GM21529 (cell line): ENCODE data around the gene ZC3H4.
"Not testable (repeated sequence)": the region's sequence is repeated elsewhere in the genome, so short reads cannot be mapped to it uniquely, and the experiment has no call there.

Experiments
- ATAC-seq: cut with Tn5 transposase; IDR thresholded peaks from one replicate; pipeline ENCODE4 v1.9.1; 2021; ENCODE audit not compliant: unreplicated experiment

ZC3H4 gene

GRCh38 chr19:47086280-47086679, 27.3 kb downstream of the ZC3H4 start:
- ATAC-seq, result no peak

GRCh38 chr19:47084879-47085439, 28.6 kb downstream of the ZC3H4 start:
- ATAC-seq, result no peak

DNA sequence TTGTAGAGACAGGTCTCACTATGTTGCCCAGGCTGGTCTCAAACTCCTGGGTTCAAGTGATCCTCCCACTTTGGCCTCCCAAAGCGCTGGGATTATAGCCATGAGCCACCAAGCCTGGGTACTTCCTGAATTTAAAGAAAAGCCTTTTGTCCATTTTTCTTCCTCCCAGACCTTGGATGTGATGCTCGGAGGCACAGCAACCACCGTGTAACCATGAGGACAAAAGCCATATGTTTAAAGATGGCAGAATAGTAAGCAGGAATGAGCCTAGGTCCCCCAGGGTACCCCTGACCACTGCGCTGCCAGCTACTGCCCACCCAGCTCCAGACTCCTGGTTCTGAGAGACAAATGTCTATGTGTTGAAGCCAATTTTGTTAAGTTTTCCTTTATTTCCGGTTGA, 31.1 kb downstream of the ZC3H4 start:
- ATAC-seq, result no peak

- ATAC-seq, result no peak
Observed at GRCh38 chr19:47081095-47081494, 32.5 kb downstream of the ZC3H4 start.

DNA sequence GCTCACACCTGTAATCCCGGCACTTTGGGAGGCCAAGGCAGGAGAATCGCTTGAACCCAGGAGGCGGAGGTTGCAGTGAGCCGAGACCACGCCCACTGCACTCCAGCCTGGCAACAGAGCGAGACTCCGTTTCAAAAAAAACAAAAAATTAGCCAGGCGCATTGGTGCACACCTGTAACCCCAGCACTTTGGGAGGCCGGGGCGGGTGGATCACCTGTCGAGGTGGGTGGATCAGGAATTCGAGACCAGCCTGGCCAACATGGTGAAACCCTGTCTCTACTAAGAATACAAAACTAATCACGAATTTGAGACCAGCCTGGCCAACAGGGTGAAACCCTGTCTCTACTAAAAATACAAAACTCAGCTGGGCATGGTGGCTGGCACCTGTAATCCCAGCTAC, 35.2 kb downstream of the ZC3H4 start:
- ATAC-seq, result not testable (repeated sequence)

- ATAC-seq, result no peak
Observed at GRCh38 chr19:47075941-47076340, 37.6 kb downstream of the ZC3H4 start.

- no peak for ATAC-seq
Observed at GRCh38 chr19:47075179-47075810, 38.3 kb downstream of the ZC3H4 start.

- no peak for ATAC-seq
Observed at GRCh38 chr19:47074621-47075020, 39.0 kb downstream of the ZC3H4 start.

DNA sequence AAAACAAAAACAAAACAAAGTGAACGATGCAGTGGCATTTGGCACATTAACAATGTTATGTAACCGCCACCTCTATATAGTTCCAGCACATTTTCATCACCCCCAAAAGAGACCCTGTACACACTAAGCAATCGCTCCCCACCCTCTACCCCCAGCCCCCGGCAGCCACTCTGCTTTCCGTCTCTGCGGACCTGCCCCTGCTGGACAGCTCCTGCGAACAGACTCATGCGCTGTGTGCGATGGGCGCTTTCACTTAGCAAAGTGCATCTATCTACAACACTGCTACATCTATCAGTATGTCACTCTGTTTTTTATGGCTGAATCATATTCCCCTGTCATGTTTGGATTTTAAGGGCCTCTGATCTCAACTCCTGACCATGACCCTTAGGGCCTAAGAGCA, 40.0 kb downstream of the ZC3H4 start:
- no peak for ATAC-seq

DNA sequence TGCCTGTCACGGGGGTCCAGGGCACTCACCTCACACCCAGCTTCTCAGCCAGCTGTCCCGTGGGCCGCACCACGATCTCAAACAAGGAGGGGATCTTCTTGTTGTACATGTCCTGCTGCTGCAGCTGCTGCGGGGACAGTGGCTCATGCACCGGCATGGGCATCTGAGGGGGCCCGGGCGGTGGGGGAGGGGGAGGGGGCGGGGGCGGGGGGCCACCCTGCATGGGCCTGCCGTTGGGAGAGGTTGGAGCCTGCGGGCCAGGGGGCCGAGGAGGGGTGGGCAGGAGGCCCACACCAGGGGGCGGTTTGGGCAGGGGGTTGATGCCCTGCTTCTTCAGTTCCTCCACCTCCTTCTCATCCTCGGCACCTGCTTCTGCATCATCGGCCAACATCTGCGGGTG, 41.3 kb downstream of the ZC3H4 start:
- no peak for ATAC-seq

GRCh38 chr19:47071731-47072130, 41.8 kb downstream of the ZC3H4 start:
- no peak for ATAC-seq

DNA sequence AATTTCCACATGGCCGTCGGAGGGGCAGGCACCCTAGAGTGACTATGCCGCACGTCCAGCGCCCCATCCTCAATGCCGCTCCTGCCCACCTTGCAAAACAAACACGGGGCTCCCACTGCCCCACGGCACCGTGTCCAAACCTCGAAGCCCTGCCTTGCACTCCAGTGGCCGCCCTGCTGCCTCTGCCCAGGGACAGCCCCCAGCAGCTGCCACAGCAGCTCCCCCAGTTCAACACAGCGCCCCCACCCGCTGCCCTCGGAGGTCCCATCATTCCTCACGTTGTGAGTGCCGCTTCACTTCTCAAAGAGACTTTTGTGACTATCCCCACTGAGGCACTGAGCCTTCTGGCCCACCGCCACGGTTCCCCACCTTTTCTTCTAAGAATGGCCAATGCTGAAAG, 42.8 kb downstream of the ZC3H4 start:
- no peak for ATAC-seq

DNA sequence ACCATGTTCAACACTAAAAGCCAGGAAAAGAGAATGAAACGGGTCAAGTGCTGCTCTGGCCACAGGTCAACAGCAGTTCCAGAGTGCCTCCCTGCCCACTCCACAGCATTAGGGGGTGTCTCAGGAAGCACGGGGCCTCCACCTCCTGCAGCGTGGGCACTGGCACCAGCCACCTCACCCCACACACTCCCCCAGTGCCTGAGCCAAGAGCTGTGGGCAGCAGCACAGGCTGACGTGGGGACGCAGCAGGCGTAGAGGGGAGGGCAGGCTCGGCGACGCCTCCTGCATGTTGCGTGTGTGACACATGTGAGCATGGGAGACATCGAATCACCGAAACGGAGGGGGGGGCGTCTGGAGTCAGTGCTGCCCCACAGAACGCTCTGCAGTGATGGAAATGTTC, 43.8 kb downstream of the ZC3H4 start:
- ATAC-seq, result no peak

GRCh38 chr19:47068876-47069406, 44.6 kb downstream of the ZC3H4 start:
- ATAC-seq, result no peak

DNA sequence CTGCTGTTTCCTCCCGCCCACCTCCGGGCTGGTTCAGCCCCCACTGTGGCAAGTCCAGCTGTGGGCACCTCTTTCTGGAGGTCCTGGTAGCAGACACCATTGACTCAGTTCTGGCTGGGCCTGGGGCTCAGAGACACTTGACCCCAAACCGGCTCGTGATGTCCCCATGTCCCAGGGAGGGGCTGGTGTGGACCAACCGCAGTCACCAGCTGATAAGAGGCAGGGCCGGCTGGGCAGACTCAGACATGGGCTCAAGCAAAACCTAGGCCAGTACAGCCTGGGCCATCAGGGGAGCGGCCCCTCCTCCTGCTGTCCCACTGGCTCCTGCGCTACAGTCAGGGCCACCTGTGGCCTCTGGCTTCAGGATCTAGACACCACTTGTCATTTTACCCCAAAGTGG, 45.3 kb downstream of the ZC3H4 start:
- ATAC-seq, result no peak

DNA sequence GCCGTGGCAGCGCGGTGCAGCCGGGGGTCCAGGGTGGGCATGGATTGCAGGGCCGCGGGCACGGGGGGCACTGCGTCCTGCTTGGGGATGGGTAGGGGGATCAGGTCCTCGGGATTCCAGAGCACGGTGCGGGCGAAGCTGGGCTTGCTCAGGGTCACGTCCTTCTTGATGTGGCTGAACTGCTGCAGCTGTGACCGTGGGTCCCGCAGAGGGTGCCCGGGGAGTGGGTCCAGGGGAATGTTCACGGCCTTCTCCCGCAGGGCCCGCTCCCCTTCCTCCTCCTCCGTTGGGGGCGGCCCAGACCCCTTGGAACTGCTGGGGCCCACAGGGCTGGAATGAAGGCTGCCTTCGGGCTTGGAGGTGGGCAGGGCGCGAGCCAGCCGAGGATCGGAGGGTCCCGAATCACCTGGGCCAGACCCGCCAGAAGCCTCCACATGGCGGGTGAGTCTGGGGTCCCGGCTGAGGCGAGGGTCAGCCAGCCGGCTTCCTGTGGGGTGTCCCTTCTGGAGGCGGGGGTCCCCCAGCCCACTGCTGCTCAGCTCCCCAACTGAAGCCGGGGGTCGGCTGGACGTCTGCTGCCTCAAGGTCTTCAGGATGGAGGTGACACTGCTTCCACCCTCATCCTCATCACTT, 46.2 kb downstream of the ZC3H4 start:
- ATAC-seq, result no peak

GRCh38 chr19:47066376-47067214, 47.0 kb downstream of the ZC3H4 start:
- no peak for ATAC-seq

DNA sequence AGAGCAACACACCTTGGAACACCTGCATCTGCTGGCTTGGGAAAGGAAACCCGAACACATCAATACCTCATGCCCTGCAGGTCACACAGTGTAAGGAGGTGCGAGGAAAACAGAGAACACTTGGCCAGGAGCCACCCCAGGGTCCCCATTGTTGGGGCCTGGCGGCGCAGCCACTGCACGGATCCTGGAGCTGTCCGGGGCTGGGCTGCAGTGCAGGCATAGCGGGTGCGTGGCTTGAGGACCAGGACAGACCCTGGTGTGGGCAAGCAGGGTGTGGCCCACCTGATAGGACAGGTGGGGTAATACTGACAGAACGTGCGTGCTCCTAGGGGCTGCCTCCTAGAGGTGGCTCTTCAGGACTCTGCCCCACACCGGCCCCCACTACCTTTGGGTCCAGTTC, 48.3 kb downstream of the ZC3H4 start:
- ATAC-seq, result no peak

- no peak for ATAC-seq
Observed at GRCh38 chr19:47063874-47064273, 49.7 kb downstream of the ZC3H4 start.

DNA sequence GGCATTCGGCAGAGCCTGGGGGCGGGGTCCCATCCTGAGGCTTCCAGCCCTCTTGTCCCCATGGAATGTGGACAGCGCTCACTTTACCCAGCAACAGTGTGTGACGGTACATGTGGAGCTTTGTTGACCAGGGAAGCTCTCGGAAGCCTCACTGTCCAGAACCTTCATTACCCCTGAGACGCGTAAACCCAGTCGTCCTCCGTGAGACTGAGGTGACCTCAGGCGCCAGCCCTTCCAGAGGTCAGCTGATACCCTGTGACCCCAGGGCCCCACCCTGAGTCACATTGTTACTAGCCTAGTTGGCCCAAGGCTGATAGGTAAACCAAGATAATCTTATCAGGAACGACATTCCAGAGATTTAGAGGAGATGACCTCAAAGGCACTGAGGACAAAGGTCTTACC, 55.0 kb downstream of the ZC3H4 start:
- no peak for ATAC-seq

DNA sequence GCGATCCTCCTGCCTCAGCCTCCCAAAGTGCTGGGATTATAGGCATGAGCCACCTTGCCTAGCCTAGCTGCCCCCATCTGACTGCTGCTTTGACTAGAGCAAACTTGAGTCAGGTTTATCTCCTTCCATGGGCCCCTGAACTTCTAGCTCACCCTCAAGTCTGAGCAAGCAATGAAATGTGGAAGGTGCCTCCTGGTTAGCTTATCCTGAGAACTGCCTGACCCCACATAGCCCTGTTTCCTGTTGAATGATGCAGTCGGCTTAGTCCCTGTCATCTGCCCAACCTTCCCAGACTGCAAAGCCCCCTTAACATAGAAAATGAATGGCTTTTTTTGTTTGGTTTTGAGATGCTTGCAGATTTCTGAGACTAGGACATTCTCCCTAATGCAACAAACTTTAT, 56.2 kb downstream of the ZC3H4 start:
- no peak for ATAC-seq

DNA sequence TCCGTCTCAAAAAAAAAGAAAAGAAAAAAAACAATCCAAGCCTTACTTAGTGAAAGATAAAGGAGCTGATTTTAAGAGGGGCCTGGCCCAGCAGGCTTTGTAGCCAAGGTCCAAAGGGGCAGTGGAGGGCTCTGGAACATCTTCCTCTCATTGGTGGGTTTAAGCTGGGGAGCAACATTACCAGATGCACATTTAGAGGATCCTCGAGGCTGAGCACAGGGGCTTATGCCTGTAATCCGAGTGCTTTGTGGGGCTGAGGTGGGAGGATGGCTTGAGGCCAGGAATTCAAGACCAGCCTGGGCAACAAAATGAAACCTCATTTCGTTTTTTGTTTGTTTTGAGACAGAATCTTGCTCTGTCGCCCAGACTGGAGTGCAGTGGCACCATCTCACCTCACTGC, 57.2 kb downstream of the ZC3H4 start:
- ATAC-seq, result no peak
